Activated CD8-positive, alpha-beta memory T cell treated with anti-CD3 and anti-CD28 coated beads, Interleukin-2, amount 50 U/mL, for 24 hours (primary cell): Measurements from ENCODE around the gene SEH1L.
"Not testable (repeated sequence)": the region's sequence is repeated elsewhere in the genome, so short reads cannot be mapped to it uniquely, and the experiment has no call there.

Source experiments
- DNase-seq: peaks from one replicate; pipeline ENCODE4 v3.0.0-alpha.2; 2020; ENCODE audit errors: extremely low read depth

Gene SEH1L, protein sequence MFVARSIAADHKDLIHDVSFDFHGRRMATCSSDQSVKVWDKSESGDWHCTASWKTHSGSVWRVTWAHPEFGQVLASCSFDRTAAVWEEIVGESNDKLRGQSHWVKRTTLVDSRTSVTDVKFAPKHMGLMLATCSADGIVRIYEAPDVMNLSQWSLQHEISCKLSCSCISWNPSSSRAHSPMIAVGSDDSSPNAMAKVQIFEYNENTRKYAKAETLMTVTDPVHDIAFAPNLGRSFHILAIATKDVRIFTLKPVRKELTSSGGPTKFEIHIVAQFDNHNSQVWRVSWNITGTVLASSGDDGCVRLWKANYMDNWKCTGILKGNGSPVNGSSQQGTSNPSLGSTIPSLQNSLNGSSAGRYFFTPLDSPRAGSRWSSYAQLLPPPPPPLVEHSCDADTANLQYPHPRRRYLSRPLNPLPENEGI

DNA sequence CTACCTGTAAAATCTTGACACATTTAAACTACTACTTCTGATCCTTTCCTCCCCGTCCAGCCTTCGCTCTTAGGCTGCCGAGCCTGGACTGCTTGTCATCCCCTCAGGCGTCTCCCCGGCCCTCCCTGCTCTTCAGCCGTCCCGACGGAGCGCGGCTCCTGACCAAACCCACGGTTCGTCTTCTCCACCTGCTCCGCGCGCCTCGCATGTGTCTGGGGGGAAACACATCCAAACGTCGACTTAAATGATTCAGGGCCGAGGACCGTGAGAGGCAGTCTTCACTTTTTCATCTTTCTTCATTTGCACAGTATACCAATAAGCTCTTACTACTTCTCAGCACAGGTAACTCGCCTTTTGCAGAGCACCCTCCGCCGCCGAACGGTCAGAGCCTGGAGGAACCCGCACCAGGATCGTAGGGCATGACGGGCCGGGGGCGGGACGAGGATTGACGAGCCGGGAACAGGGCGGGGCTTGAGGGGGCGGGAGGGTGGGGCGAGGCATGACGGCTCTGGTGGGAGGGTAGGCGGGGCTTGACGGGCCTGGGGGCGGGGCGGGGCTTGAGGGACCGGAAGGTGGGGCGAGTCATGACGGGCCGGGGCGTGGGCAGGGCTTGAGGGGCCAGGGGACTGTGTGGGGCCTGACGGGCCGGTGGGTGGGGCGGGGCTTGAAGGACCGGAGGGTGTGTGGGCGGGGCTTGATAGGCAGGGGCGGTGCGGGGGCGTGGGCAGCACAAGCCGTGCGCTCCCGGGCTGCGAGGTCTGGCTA, at the start of gene SEH1L:
Gene SEH1L, plus strand, starts transcription at position 727 of the 765 bp plus-strand sequence. CDS start 111 bp downstream, outside the sequence.
- DNase-seq = peak; percentile 99

DNA sequence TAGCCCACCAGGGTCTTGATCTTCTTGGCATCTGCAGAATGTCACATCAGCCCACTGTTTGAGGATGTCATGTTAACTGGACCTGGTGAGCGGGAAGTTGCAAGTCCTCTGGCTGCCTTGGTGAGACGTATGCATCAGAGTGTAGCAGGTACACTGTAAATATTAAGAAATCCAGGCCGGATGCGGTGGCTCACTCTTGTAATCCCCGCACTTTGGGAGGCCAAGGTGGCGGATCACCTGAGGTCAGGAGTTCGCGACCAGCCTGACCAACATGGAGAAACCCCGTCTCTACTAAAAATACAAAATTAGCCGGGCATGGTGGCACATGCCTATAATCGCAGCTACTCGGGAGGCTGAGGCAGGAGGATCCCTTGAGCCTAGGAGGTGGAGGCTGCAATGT, 46.6 kb upstream of the SEH1L start:
- not testable (repeated sequence) for DNase-seq

DNA sequence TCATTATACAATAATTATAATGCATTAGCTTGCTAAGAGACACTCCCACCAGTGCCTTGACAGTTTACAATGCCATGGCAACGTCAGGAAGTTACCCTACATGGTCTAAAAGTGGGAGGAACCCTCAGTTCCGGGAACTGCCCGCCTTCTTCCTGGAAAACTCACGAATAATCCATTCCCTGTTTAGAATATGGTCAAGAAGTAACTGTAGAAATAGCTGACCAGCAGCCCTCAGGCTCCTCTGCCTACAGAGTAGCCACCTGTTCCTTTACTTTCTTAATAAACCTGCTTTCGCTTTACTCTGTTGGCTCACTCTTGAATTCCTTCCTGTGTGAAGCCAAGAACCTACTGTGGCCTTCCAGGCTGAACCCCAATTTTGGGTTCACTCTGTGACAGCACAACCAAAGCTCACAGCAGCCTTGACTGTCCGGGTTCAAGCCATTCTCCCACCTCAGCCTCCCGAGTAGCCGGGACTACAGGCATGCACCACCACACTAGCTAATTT, 43.7 kb upstream of the SEH1L start:
- DNase-seq = no peak

DNA sequence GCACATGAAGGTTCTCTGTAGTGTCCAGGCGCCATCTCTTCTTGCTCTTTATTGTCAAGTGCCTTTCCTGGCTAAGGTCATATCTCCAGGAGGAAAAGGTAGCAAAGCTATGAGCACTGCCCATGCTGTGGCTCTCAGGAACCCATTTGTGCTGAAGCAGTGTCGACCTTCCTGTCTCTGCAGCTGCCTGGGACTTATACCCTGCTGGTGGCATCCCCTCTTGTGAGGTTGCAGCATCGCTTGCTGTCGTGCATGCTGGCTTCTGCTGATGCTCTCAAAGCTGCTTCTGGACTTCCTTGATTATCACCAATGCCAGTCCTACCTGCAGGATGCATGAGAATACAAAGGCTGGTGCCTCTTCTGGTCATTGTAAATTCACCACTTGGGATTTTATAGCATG, 41.7 kb upstream of the SEH1L start:
- DNase-seq = no peak

DNA sequence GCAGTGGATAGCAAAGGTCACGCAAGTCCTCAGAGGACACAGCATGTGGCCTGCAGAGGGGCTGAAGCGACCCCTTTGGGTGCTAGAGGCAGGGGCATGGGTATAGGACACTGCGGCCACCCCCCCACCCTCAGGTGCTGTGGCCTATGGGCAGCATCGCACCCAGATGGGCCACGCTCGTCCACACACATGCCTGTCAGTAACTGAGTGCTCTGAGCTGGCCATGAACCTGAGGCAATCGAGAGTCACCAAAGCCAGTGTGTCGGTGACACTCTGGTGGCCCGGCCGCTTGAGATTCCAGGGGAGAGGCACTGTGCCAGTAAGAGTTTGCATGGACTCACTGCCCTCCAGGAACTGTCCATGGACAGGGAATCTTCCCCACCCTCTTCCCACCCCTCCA, 41.0 kb upstream of the SEH1L start:
- DNase-seq = no peak

DNA sequence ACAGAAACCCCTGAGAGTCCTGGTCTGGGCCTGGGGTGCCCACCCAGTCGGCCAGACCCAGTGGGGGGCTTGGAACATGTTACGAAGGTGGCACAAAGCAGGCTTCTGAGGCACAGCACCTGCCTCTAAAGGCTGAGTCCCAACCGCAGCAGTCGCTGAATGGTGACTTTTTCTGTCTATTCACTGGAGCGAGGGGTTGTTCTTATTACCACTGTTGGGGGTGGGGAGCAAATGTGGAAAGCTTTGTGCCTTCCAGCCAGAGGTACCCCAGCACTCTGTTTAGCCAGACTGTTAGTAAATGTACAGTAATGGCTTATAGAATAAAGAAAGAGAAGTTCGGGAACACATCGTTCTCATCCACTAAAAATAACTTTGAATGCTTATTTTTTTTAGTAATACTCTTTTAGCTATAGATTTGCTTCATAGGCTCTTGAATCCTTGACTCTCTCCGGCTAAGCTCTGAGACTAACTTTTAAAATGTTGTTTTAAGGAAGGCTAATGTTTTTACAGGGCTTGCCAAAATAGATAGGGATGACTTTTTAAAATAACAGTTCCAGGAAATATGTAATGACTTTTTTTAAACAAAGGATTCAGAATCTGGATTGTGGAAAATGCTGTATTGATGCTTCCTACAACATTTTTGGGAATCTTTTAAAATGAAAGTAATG, 40.4 kb upstream of the SEH1L start:
- DNase-seq = no peak

DNA sequence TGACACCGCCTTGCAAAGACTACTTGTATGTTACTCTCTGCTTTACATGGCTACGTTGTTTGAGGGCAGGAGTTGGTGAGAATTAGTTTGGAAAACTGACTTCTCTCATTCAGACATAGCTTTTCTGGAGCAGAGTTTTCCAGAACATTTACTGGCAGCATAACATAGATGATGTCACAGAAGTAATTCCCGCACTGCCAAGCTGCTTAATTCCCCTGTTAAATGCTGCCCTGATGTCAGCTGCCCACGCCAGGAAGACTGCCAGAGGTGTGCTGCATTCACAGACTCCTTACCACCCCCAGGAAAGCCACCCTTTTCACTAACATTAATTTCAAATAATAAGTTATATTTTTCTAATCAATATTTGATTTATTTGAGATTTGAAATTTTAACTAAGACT, 39.1 kb upstream of the SEH1L start:
- no peak for DNase-seq

DNA sequence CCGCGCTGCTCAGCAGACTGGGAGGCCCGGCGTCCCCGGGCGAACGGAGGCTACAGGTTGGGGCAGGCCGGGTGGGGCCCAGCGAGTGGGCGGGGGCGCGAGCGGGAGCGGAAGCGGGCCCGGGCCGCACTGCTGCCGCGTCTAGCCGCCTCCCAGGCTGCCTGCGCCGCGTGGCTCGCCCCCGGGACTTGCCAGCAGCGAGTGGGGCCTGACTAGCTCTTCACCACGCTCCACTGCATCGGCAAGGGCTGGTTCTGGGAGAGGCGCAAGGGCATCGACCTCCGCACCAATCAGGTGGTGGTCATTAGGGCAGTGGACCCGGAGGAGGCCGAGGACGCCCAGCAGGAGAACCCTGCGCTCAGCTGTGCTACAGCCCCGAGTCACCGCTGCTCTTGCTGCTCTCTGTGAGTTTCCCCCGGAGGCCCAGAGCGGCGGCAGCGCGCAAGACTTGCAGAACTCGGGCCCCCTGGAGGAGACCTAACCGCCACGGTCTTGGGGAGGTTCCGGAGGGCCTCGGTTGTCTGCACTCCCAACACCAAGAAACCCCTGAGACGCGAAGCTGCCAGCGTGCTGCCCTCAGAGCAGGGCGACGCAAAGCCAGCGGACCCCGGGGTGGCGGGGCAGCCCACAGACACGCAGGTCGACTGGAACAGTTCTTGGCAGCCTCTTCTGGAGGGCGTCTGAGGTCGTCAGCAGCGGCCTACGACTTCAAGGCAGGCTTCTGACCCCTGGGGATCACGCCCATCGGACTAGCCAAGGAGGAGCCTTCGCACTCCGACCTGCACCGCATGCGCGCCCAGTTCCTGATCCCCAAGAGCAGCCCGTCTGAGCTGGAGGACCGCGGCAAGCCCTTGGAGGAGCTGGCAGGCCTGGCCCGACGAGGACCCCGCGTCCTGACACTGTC, 36.5 kb upstream of the SEH1L start:
- DNase-seq = no peak

DNA sequence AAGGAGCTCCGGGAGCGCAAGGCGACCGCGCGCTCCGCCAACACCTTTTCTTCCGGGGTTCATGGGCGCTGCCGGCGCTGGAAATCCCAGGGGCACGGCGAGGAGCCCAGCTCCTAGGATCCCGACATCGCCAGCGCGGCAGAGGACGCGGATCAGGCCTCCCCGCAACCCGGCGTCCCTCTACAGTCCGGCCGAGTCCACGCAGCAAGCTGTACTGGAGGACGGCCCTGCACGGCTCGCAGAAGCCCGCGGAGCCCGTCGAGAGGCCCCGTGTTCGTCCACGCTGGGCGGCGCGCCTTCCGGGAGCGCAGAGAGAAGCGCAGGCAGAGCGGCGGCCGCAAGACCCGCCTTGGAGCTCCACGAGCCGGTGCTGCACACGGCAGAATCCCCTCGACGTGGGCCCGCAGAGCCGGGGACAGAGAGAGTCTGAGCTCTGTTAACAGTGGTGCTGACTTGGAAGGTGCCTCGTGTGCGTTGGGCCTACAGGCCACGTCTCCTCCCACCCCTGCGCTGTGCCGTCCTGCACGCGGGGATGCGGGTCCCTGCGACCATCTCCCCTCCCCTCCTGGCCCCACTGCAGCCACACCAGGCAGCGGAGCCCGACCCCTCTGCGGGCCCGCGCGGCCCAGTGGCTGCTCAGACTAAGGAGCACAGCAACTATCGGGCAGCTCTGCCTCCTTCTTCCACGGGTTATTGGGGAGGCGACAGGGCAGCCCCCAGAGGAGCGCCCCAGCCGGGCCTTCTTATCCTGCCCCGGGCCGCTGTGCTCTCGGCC, 35.7 kb upstream of the SEH1L start:
- DNase-seq = no peak

DNA sequence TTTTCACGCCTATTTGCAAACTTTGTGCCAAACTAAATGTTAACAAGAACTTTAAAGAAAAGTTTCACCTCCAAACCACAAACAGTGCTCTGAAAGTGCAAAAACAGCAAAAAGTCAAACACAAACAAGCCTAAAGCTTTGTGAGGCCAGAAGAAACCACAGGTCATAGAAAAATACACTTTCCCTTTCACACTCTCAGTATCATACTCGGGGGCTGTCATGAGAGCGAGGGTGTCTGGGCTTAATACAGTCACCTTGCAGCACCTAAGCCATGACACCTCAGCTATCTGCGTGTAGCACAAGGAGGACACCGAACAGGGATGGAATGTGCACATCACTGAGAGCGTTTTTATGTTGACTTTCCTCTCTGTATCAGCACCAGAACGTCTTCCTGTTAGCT, 26.6 kb upstream of the SEH1L start:
- DNase-seq = no peak

DNA sequence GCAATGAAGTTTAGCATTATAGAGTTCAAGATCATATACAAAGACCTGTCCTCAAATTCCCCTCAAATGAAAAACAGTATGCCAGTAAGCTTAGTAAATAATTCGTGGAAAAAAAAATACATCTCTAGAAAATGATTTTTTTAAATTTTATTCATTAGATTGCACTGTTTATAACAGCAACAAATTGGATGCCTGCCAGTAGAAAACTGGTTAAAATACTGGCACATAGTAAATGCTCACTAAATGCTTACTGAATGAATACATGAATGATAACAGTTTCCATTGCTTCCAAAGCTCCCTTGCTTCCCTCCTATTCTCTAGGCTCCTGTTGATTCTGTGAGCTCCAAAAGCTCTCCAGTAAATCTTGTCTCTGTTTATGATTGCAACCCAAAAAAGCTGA, 25.5 kb upstream of the SEH1L start:
- no peak for DNase-seq

DNA sequence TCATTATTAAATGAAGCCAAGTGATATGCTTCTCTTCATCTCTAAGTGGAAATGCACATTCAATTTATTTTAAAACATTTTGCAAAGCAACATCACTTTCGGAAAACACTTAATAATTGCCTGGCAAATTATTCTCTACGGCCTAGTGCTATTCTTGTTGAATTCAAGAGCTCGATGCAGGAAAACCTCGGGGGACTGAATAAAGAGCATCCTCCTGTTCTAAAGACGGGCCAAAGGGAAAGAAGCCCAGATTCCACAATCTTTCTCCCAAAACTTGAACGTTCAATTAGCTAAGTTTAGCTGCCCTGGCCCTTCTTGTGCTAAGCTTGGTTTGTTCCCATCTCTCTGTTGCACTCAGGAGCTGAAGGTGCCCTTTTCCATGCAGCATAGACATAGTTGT, 23.2 kb upstream of the SEH1L start:
- no peak for DNase-seq

DNA sequence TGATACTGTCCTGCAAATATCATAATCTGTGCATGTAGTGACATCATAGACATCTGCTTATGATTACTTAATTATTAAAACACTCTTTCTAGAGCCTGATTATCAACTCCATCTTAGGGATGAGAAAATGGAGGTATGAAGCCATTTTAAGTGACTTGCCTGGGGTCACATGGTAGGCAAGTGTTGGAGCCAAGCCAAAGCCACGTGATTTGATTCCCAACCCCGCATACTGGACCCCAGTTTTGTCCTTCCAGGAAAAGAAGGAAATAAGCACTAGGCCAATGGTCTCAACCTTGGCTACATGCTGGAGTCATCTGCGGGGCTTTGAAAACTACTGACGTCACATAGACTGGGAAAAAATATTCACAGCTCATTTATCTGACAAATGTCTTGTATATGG, 19.6 kb upstream of the SEH1L start:
- no peak for DNase-seq

DNA sequence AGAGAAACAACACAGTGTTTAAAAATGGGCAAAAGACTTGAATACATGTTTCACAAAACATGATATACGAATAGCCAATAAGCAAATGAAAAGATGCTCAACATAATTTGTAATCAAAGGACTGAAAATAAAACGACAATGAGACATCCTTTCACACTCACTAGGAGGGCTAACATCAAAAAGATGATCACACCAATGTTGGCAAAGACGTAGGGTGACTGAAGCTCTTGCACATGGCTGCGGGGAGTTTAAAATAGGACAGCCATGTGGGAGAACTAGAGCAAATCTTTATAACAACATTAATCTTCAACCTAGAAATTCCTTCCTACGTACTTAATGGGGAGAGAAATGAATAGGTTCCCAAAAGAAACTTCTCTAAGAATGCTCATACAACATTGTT, 19.2 kb upstream of the SEH1L start:
- DNase-seq = no peak

DNA sequence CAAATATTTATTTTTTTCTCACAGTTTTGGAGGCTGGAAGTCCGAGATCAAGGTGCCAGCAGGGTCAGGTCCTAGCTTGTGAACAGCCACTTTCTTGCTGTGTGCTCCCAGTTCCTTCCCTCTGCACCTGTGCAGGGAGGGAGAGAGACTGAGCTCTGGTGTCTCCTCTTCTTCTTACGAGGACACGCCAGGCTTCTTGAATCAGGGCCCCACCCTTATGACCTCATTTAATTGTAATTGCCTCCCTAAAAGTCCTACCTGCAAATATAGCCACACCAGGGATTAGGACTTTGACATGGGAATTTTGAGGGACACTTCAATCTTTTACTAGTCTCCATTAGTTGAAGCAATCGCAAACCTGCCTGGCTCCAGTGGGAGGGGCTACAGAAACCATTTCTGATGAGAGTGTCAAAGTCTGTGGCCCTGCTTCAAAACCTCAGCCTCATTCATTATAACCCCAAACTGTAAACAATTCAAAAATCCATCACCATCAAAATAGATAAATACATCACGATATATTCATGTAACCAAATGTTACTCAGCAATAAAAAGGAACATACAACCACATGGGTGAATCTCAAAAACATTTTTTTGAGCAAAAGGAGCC, 18.2 kb upstream of the SEH1L start:
- DNase-seq = no peak

DNA sequence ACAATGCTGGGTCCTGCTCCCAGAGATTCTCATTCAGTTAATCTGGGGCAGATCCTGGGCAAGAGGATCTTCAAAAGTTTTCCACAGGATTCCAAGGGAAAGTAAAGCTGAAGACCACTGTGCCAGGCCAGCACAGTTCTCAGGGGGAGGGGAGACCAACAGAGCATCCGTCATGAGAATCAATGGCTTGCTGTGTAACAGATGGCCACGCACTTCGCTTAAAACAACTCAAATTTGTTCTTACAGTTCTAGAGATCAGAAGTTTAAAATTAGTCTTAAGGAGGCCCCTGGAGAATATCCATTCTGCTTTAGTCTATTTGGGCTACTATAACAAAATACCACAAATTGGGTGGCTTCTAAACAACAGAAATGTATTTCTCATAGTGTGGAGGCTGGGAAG, 17.4 kb upstream of the SEH1L start:
- DNase-seq = no peak

DNA sequence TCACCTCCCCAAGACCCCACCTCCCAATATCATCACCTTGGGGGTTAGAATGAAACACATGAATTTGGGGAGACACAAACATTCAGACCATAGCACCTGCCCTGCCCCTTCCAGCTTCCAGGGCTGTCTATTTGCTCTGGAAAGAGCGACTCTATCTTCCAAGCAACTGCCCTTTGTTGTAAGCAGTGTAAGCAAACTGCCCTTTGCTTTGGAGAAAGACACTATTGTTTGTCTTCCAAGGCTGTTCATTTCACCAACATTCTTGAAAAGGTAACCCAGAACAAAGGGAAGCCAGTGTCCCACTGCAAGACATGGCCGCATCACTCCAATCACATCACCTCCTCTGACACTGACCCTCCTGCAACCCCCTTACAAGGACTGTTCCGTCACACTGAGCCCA, 16.9 kb upstream of the SEH1L start:
- DNase-seq = no peak

DNA sequence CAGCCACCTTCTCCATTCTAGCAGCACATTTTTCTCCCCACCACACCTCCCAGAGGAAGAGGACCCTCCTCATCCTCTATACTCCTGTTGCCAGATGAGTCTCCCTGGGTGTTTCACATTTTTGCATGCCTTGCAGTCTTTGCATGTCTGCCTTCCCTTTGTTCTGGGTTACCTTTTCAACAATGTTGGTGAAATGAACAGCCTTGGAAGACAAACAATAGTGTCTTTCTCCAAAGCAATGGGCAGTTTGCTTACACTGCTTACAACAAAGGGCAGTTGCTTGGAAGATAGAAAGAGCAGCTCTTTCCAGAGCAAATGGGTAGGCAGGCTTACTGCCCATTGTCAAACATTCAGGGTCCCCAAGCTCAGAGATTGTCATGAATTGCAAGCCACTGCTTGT, 14.5 kb upstream of the SEH1L start:
- no peak for DNase-seq

DNA sequence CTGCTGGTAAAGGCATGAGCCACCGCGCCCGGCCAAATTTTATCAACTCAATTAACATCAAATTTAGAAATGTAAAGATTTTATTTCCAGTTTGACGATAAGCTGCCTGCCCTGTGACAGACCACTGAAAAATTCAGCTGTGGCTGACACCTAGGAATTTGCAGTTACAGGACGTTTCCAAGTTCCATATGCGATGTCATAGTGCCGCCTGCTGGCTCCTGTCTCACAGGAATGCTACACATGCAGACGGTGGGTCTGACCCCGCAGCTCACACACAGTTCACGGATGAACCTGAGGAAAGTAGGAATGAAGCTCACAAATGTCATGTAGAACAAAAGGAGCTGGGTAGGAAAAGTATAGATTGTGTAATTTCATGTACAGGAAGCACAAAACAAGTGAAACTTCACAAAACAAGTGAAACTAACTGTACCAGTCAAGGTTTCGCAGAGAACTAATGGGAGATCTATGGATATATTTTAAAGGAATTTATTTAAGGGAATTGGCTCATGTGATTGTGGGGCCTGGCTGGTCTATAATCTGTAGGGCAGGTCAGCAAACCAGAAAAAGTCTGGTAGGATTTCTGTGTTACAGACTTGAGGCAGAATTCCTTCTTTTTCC, 13.2 kb upstream of the SEH1L start:
- DNase-seq = peak; percentile 56

DNA sequence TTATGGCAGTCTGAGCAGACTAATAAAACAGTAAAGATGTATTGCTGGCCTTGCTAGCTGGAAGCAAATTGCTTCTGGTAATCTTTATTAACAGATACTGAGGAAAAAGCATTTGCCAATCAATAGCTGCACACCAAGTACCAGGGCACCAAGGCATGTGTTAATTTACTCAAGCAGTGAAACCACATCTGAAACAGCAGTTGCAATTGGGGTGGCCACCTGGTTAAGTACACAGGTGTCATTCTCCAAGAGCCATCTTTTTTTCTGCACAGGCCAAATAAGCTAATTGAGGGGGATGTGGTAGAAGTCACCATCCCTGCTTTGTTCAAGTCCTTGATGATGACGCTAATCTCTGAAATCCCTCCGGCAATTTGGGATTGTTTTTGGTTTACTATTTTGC, 8.6 kb upstream of the SEH1L start:
- no peak for DNase-seq
